H1 (cell line): ENCODE data around the gene RGN. TPM values are rescaled to one million over a fixed set of nuclear protein-coding genes. Genes with fewer than 3 reads are reported as not detected.

Experiments used
- CTCF ChIA-PET: fragments of 300-600 bp; sonication (Branson Sonifier 250); formaldehyde crosslinking; loops from one replicate; lab custom pipeline; 2021; ENCODE audit not compliant: partially characterized antibody; lab: Charles Lee
- POLR2A ChIA-PET: fragments of 300-600 bp; sonication (Branson Sonifier 250); formaldehyde crosslinking; loops from one replicate; lab custom pipeline; 2021; ENCODE audit warnings: inconsistent platforms; ENCODE audit not compliant: partially characterized antibody; lab: Charles Lee
- DNase-seq, 2 experiments: peaks; one replicate each; pipeline versions ENCODE4 v3.0.0 to v3.0.0-alpha.2; 2010 to 2022; ENCODE audit warnings: low spot score in 2 of 2, low read depth in 1 of 2, mixed read lengths in 1 of 2
- FAIRE-seq: peaks from 2 replicates; lab custom pipeline; 2011; peaks lifted over from hg19 to GRCh38; lab: Jason Lieb, UNC
- H2AFZ ChIP-seq: 2 replicates; pipeline ENCODE4 v1.8.1; 2012; ENCODE audit warnings: low read length, inconsistent platforms
- H2AK5ac ChIP-seq: 2 replicates; pipeline ENCODE4 v1.6.1; 2013; ENCODE audit warnings: low read depth, low read length
- H2BK120ac ChIP-seq: replicated peaks from 2 replicates; pipeline ENCODE3; 2013; ENCODE audit warnings: low read depth, low read length, inconsistent platforms
- H2BK12ac ChIP-seq: 2 replicates; pipeline ENCODE4 v1.6.1; 2013; ENCODE audit warnings: low read depth, low read length
- H2BK15ac ChIP-seq: 2 replicates; pipeline ENCODE4 v1.6.1; 2013; ENCODE audit warnings: low read length
- H2BK20ac ChIP-seq: 2 replicates; pipeline ENCODE4 v1.6.1; 2013; ENCODE audit warnings: low read length
- H2BK5ac ChIP-seq: 2 replicates; pipeline ENCODE4 v1.6.1; 2013; ENCODE audit warnings: low read depth, low read length
- H3K14ac ChIP-seq: 2 replicates; pipeline ENCODE4 v1.6.1; 2013; ENCODE audit warnings: inconsistent platforms; ENCODE audit not compliant: insufficient read length
- H3K18ac ChIP-seq: 2 replicates; pipeline ENCODE4 v1.6.1; 2013; ENCODE audit warnings: low read length; ENCODE audit errors: extremely low read depth
- H3K23ac ChIP-seq: 2 replicates; pipeline ENCODE4 v1.6.1; 2013; ENCODE audit warnings: inconsistent platforms; ENCODE audit not compliant: insufficient read length
- H3K23me2 ChIP-seq: 2 replicates; pipeline ENCODE4 v1.6.1; 2013; ENCODE audit warnings: low read depth, low read length
- H3K27ac ChIP-seq: 2 replicates; pipeline ENCODE4 v1.6.1; 2011; ENCODE audit warnings: low read depth, low read length, inconsistent platforms
- H3K27me3 ChIP-seq, 4 experiments: replicated peaks in 1 of 4; 1 replicate in 1 of 4; 2 replicates in 3 of 4; pipeline versions ENCODE4 v1.6.1 to v1.8.1; 2011 to 2013; ENCODE audit warnings: low read length in 3 of 4, mild to moderate bottlenecking in 3 of 4, inconsistent platforms in 2 of 4, mixed read lengths in 2 of 4, moderate library complexity in 1 of 4; ENCODE audit not compliant: control insufficient read depth in 3 of 4, insufficient read depth in 3 of 4; ENCODE audit errors: extremely low read depth in 1 of 4
- H3K36me3 ChIP-seq, 4 experiments: 2 replicates each; pipeline versions ENCODE4 v1.6.1 to v1.8.1; 2011 to 2013; ENCODE audit warnings: mild to moderate bottlenecking in 4 of 4, low read length in 3 of 4, moderate library complexity in 2 of 4, control low read depth in 1 of 4, inconsistent platforms in 1 of 4; ENCODE audit not compliant: insufficient read depth in 4 of 4, control insufficient read depth in 2 of 4
- H3K4ac ChIP-seq: replicated peaks from 2 replicates; pipeline ENCODE3; 2013; ENCODE audit warnings: low read length, low read depth, mixed read lengths, inconsistent platforms; ENCODE audit not compliant: insufficient read length
- H3K4me1 ChIP-seq, 4 experiments: replicated peaks in 1 of 4; 1 replicate in 1 of 4; 2 replicates in 3 of 4; pipeline versions ENCODE4 v1.6.1 to v1.8.1; 2011 to 2013; ENCODE audit warnings: low read length in 3 of 4, inconsistent platforms in 2 of 4, mixed read lengths in 1 of 4; ENCODE audit not compliant: insufficient read depth in 4 of 4, control insufficient read depth in 3 of 4
- H3K4me2 ChIP-seq, 2 experiments: 2 replicates each; pipeline versions ENCODE4 v1.6.1 to v1.8.1; 2011 to 2013; ENCODE audit warnings: low read depth in 2 of 2, low read length in 2 of 2, control low read depth in 1 of 2, inconsistent platforms in 1 of 2, mild to moderate bottlenecking in 1 of 2; ENCODE audit not compliant: insufficient read depth in 1 of 2
- H3K4me3 ChIP-seq, 4 experiments: fragments of 200-600, 300-600 bp in 1 of 4; sonication (generic), shearing (Covaris generic), sonication (Bioruptor Twin) in 1 of 4; 2 replicates each; pipeline versions ENCODE4 v1.5.1 to v1.8.1; 2011 to 2016; ENCODE audit warnings: low read length in 4 of 4, low read depth in 3 of 4, control low read depth in 2 of 4, inconsistent platforms in 2 of 4, mild to moderate bottlenecking in 2 of 4, mixed read lengths in 1 of 4, moderate library complexity in 1 of 4; ENCODE audit not compliant: insufficient read depth in 2 of 4; ENCODE audit errors: extremely low read depth in 1 of 4
- H3K56ac ChIP-seq: replicated peaks from 2 replicates; pipeline ENCODE3; 2013; ENCODE audit warnings: low read depth, mild to moderate bottlenecking, mixed read lengths, low read length, inconsistent platforms; ENCODE audit not compliant: insufficient read length
- H3K79me1 ChIP-seq: 2 replicates; pipeline ENCODE4 v1.6.1; 2013; ENCODE audit warnings: low read depth, low read length, control low read depth
- H3K79me2 ChIP-seq, 2 experiments: 2 replicates each; pipeline versions ENCODE4 v1.6.1 to v1.8.1; 2012 to 2013; ENCODE audit warnings: low read length in 2 of 2, mild to moderate bottlenecking in 2 of 2, inconsistent platforms in 1 of 2; ENCODE audit not compliant: insufficient read depth in 2 of 2, control insufficient read depth in 1 of 2
- H3K9ac ChIP-seq, 4 experiments: replicated peaks in 1 of 4; 1 replicate in 1 of 4; 2 replicates in 3 of 4; pipeline versions ENCODE4 v1.6.1 to v1.8.1; 2011 to 2013; ENCODE audit warnings: low read depth in 3 of 4, low read length in 3 of 4, control low read depth in 2 of 4, mild to moderate bottlenecking in 2 of 4, moderate library complexity in 2 of 4, inconsistent platforms in 1 of 4; ENCODE audit errors: extremely low read depth in 1 of 4
- H3K9me3 ChIP-seq, 2 experiments: 2 replicates each; pipeline versions ENCODE4 v1.6.1 to v1.8.1; 2012 to 2013; ENCODE audit warnings: mild to moderate bottlenecking in 2 of 2, moderate library complexity in 2 of 2, control low read depth in 1 of 2, inconsistent platforms in 1 of 2, low read depth in 1 of 2, low read length in 1 of 2, mixed read lengths in 1 of 2; ENCODE audit not compliant: insufficient read depth in 2 of 2
- H4K20me1 ChIP-seq, 2 experiments: replicated peaks in 1 of 2; 2 replicates each; pipeline versions ENCODE3 to v1.8.1; 2011 to 2013; ENCODE audit warnings: inconsistent platforms in 2 of 2, low read length in 2 of 2, mild to moderate bottlenecking in 1 of 2; ENCODE audit not compliant: insufficient read depth in 2 of 2, control insufficient read depth in 1 of 2
- H4K5ac ChIP-seq: 2 replicates; pipeline ENCODE4 v1.6.1; 2013; ENCODE audit warnings: low read length, low read depth, mixed read lengths, inconsistent platforms; ENCODE audit not compliant: insufficient read length
- H4K8ac ChIP-seq: 2 replicates; pipeline ENCODE4 v1.8.0; 2013; ENCODE audit warnings: mild to moderate bottlenecking, moderate library complexity, low read length, inconsistent platforms; ENCODE audit not compliant: insufficient read depth; ENCODE audit errors: extremely low read depth
- H4K91ac ChIP-seq: replicated peaks from 2 replicates; pipeline ENCODE3; 2013; ENCODE audit warnings: low read length, mixed read lengths, inconsistent platforms; ENCODE audit not compliant: insufficient read length
- WGBS, 2 experiments: shearing (Covaris generic) in 1 of 2; methylation state at CpG; one replicate each; pipeline versions ENCODE4 v1.1.6 to v1.1.7; 2013 to 2015; ENCODE audit warnings: low lambda C conversion rate in 2 of 2, mixed read lengths in 2 of 2, inconsistent platforms in 1 of 2, low coverage in 1 of 2, missing lambda C conversion rate in 1 of 2; ENCODE audit not compliant: insufficient replicate concordance in 2 of 2, insufficient coverage in 1 of 2, insufficient read length in 1 of 2; ENCODE audit errors: extremely low coverage in 1 of 2, missing lambda C conversion rate in 1 of 2; 5-methylcytosine and 5-hydroxymethylcytosine counted together
- polyA plus RNA-seq, 7 experiments: library from polyadenylated mRNA; depleted of rRNA in 3 of 7; stranded (reverse) in 5 of 7; unstranded in 2 of 7; fragments of >200 nt in 5 of 7; fragments of 200-250 nt in 2 of 7; gene quantifications; 1 replicate in 5 of 7; 2 replicates in 1 of 7; 4 replicates in 1 of 7; pipeline versions ENCODE4 v1.2.1 to v1.2.3, GENCODE V29; 2011 to 2013; ENCODE audit warnings: missing spikeins in 2 of 7, mixed read lengths in 2 of 7
- total RNA-seq: library from RNA; stranded (reverse); fragmentation: NEBNext Ultra II Directional; extraction: Animal tissue kit (Norgen Biotek cat#: 25700); gene quantifications from 2 replicates; pipeline ENCODE4 v1.2.1, GENCODE V29; 2021

Gene RGN
- total and polyA plus RNA-seq, 2 of the 8 experiments (the other 6 are each of a cell fraction or from before 2014, with no cell fraction given), result 0.32 to 3.1 TPM

DNA sequence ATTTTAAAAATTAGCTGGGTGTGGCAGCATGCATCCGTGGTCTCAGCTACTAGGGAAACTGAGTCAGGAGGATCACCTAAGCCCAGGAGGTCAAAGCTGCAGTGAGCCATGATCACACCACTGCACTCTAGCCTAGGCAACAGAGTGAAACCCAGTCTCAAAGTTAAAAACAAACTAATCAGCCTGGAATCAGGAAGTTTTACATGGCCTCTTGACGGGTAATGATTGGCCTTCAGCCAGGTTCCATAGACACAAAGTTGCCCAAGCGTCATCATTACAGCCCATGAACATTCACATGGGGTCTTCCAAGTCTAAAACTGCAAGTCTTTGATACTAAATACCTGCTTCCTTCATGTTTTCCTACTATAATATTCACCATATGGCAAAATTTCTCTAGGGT, 10.0 kb upstream of the RGN start:
- no peak overlapping the region for H3K27ac ChIP-seq

More for the DNA sequence above, 10.0 kb upstream of the RGN start:
- no peaks in the 10 kb centered on the region for H3K23me2 ChIP-seq
- no peak overlapping the region for H3K23ac ChIP-seq
- no peaks in the 10 kb centered on the region for H3K27me3 ChIP-seq
- H2AK5ac ChIP-seq, result no peak overlapping the region
- no peak overlapping the region for H3K9ac ChIP-seq
- H3K36me3 ChIP-seq, result no peaks in the 10 kb centered on the region
- H3K4ac ChIP-seq, result no peak overlapping the region
- H2BK120ac ChIP-seq, result no peak overlapping the region
- H3K18ac ChIP-seq, result no peak overlapping the region
- H2AFZ ChIP-seq, result no peak overlapping the region
- no peak overlapping the region for H4K5ac ChIP-seq
- no peak overlapping the region for H2BK12ac ChIP-seq
- FAIRE-seq (no peak), DNase-seq (no peak)
- no peaks in the 10 kb centered on the region for H4K20me1 ChIP-seq
- no peak overlapping the region for H3K4me2 ChIP-seq
- WGBS, 2 experiments, result 88% methylated on average over 3 of the region's 3 CpGs; no CpG with 5 or more reads in 1 of the 2 experiments
- no peaks in the 10 kb centered on the region for H3K79me2 ChIP-seq
- ChIA-PET CTCF (no interaction called here), POLR2A (interaction anchor here (0.6 kb wide), 1 partner anchor 54 kb away, joined by 3 read pairs; no protein-coding TSS in a partner anchor)
- no peaks in the 10 kb centered on the region for H3K9me3 ChIP-seq
- no peak overlapping the region for H4K8ac ChIP-seq
- H3K14ac ChIP-seq, result no peak overlapping the region
- H2BK15ac ChIP-seq, result no peak overlapping the region
- H2BK20ac ChIP-seq, result no peak overlapping the region
- H3K56ac ChIP-seq, result no peak overlapping the region
- no peak overlapping the region for H2BK5ac ChIP-seq
- no peaks in the 10 kb centered on the region for H3K4me1 ChIP-seq
- H3K79me1 ChIP-seq, result no peaks in the 10 kb centered on the region
- no peak overlapping the region for H4K91ac ChIP-seq
- H3K4me3 ChIP-seq, result no peak overlapping the region
